Upper lobe of left lung (tissue), 6 donors: ENCODE measurements around the gene NECTIN2. TPM values are rescaled to one million over a fixed set of nuclear protein-coding genes. Genes with fewer than 3 reads are reported as not detected.
"Not testable (repeated sequence)": the region's sequence is repeated elsewhere in the genome, so short reads cannot be mapped to it uniquely, and the experiment has no call there.

Source experiments
- ATAC-seq, 2 donors: fragments of 200-7000 bp; cut with Tn5 transposase; one replicate each; pipeline ENCODE4 v1.9.1; 2022; ENCODE audit warnings: mild to moderate bottlenecking in 2 of 2, moderate library complexity in 2 of 2; ENCODE audit not compliant: low FRiP score in 2 of 2
- DNase-seq, 2 donors: peaks; one replicate each; pipeline ENCODE4 v3.0.0-alpha.2; 2019 to 2020
- H3K27ac ChIP-seq, 4 donors: fragments of 200-600 bp; sonication (generic); one replicate each; pipeline ENCODE4 v1.5.1; 2016 to 2019
- H3K27me3 ChIP-seq, 4 donors: fragments of 200-600 bp; sonication (generic); one replicate each; pipeline ENCODE4 v1.5.1; 2017 to 2019
- H3K36me3 ChIP-seq, 4 donors: fragments of 200-600 bp; sonication (generic); one replicate each; pipeline ENCODE4 v1.5.1; 2016 to 2019
- H3K4me1 ChIP-seq, 4 donors: fragments of 200-600 bp; sonication (generic); one replicate each; pipeline ENCODE4 v1.5.1; 2018 to 2019
- H3K4me3 ChIP-seq, 4 donors: fragments of 200-600 bp; sonication (generic); one replicate each; pipeline ENCODE4 v1.5.1; 2017 to 2019; ENCODE audit warnings: mild to moderate bottlenecking in 2 of 4, moderate library complexity in 1 of 4
- H3K9me3 ChIP-seq, 4 donors: fragments of 200-600 bp; sonication (generic); one replicate each; pipeline ENCODE4 v1.5.1; 2018 to 2019
- EP300 ChIP-seq, 4 donors: sonication (generic); formaldehyde crosslinking; IDR thresholded peaks; one replicate each; pipeline ENCODE4 v1.5.1; 2017; ENCODE audit warnings: antibody characterized with exemption in 4 of 4, control low read depth in 2 of 4
- POLR2A ChIP-seq, 4 donors: fragments of 450-650 bp; IDR thresholded peaks; one replicate each; pipeline ENCODE4 v1.5.1; 2016 to 2017; ENCODE audit warnings: antibody characterized with exemption in 4 of 4, mild to moderate bottlenecking in 2 of 4
- POLR2AphosphoS5 ChIP-seq, 2 donors: sonication (generic); formaldehyde crosslinking; IDR thresholded peaks; one replicate each; pipeline ENCODE4 v1.5.1; 2017; ENCODE audit warnings: antibody characterized with exemption in 2 of 2
- WGBS, 2 donors: methylation state at CpG; one replicate each; pipeline ENCODE4 v1.1.5; 2017 to 2018; 5-methylcytosine and 5-hydroxymethylcytosine counted together
- total RNA-seq, 6 donors: library from RNA; depleted of rRNA in 4 of 6; stranded (reverse); fragments of >200 nt in 4 of 6; gene quantifications; one replicate each; pipeline versions ENCODE4 v1.1.0 to v1.2.1, GENCODE V29; 2016 to 2021
- TF ChIP-seq, protein P1 (sequence below), 6 experiments: fragments of 450-650 bp in 4 of 6; fragments of 200-600 bp in 2 of 6; sonication (generic) in 2 of 6; IDR thresholded peaks; one replicate each; pipeline ENCODE4 v1.5.1; 2016 to 2019; ENCODE audit warnings: antibody characterized with exemption in 6 of 6
- donor health status: DM: no; HTN: no; CAD: no; lungs with moderate emphysema.
- donor health status: DM: no; HTN: yes; CAD: no; lungs with severe emphysema.

The NECTIN2 gene
- total RNA-seq, 6 donors from 2014 or later = 52.2 to 152 (median 109) TPM

DNA sequence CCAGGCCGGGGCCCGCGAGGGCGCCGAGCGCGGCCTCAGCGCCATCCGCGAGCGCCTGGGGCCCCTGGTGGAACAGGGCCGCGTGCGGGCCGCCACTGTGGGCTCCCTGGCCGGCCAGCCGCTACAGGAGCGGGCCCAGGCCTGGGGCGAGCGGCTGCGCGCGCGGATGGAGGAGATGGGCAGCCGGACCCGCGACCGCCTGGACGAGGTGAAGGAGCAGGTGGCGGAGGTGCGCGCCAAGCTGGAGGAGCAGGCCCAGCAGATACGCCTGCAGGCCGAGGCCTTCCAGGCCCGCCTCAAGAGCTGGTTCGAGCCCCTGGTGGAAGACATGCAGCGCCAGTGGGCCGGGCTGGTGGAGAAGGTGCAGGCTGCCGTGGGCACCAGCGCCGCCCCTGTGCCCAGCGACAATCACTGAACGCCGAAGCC lies 62.8 kb downstream of the NECTIN2 start:
- Histone ChIP-seq H3K27me3 (peaks cover 0 to 15% (median 3%) of the 10 kb centered on the region in 4 donors), H3K4me1 (peaks cover 8 to 34% (median 18%) of the 10 kb centered on the region in 4 donors), H3K4me3 (no peak overlapping the region), H3K9me3 (no peaks in the 10 kb centered on the region), H3K36me3 (no peaks in the 10 kb centered on the region), H3K27ac (no peak overlapping the region)
- ATAC-seq (no peak), DNase-seq (peak in 1 of 2 donors; percentile 83)
- WGBS, 2 donors = 90 to 95% methylated on average over 2 to 42 of the region's 44 CpGs
- TF ChIP-seq POLR2AphosphoS5 (IDR thresholded peaks at IDR 0.05) (no peak), EP300 (IDR thresholded peaks at IDR 0.05) (no peak), POLR2A (IDR thresholded peaks at IDR 0.05) (peak in 1 of 4 donors; percentile 21)
- TF ChIP-seq, protein P1, sequence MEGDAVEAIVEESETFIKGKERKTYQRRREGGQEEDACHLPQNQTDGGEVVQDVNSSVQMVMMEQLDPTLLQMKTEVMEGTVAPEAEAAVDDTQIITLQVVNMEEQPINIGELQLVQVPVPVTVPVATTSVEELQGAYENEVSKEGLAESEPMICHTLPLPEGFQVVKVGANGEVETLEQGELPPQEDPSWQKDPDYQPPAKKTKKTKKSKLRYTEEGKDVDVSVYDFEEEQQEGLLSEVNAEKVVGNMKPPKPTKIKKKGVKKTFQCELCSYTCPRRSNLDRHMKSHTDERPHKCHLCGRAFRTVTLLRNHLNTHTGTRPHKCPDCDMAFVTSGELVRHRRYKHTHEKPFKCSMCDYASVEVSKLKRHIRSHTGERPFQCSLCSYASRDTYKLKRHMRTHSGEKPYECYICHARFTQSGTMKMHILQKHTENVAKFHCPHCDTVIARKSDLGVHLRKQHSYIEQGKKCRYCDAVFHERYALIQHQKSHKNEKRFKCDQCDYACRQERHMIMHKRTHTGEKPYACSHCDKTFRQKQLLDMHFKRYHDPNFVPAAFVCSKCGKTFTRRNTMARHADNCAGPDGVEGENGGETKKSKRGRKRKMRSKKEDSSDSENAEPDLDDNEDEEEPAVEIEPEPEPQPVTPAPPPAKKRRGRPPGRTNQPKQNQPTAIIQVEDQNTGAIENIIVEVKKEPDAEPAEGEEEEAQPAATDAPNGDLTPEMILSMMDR (IDR thresholded peaks at IDR 0.05) = no peak

DNA sequence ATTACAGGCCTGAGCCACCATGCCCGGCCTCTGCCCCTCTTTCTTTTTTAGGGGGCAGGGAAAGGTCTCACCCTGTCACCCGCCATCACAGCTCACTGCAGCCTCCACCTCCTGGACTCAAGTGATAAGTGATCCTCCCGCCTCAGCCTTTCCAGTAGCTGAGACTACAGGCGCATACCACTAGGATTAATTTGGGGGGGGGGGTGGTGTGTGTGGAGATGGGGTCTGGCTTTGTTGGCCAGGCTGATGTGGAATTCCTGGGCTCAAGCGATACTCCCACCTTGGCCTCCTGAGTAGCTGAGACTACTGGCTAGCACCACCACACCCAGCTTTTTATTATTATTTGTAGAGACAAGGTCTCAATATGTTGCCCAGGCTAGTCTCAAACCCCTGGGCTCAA lies 63.7 kb downstream of the NECTIN2 start:
- Histone ChIP-seq H3K27me3 (peaks cover 0 to 12% (median 3%) of the 10 kb centered on the region in 4 donors), H3K4me3 (peak overlapping the region in 1 of 4 donors; percentile 3), H3K36me3 (no peaks in the 10 kb centered on the region), H3K9me3 (no peaks in the 10 kb centered on the region), H3K27ac (peak overlapping the region in 1 of 4 donors; percentile 5), H3K4me1 (peaks cover 8 to 41% (median 24%) of the 10 kb centered on the region in 4 donors)
- WGBS, 2 donors = 83 to 84% methylated on average over 3 to 5 of the region's 5 CpGs
- TF ChIP-seq, protein P1 (IDR thresholded peaks at IDR 0.05) = no peak
- no peak for TF ChIP-seq POLR2AphosphoS5 (IDR thresholded peaks at IDR 0.05)
- TF ChIP-seq POLR2A (IDR thresholded peaks at IDR 0.05) = no peak
- TF ChIP-seq EP300 (IDR thresholded peaks at IDR 0.05) = no peak
- DNase-seq (no peak), ATAC-seq (no peak)

DNA sequence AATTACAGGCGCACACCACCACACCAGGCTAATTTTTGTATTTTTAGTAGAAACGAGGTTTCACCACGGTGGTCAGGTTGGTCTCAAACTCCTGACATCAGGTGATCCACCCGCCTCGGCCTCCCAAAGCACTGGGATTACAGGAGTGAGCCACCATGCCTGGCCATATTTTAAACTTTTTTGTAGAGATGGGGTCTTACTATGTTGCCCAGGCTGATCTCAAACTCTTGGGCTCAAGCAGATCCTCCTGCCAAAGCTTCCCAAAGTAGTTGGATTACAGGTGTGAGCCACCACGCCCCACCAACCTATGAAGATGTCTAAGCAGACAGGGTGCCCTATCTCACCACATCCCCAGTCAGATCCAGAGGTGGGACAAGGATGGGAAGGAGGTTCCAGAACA lies 65.8 kb downstream of the NECTIN2 start:
- H3K9me3 ChIP-seq, H3K36me3 ChIP-seq, H3K4me3 ChIP-seq, H3K27me3 ChIP-seq, ATAC-seq, DNase-seq: not testable (repeated sequence)
- Histone ChIP-seq H3K27ac (peak overlapping the region in 1 of 4 donors; percentile 80), H3K4me1 (peaks cover 2 to 20% (median 20%) of the 10 kb centered on the region in 4 donors)
- WGBS, 2 donors = 95 to 98% methylated on average over 6 of the region's 6 CpGs

DNA sequence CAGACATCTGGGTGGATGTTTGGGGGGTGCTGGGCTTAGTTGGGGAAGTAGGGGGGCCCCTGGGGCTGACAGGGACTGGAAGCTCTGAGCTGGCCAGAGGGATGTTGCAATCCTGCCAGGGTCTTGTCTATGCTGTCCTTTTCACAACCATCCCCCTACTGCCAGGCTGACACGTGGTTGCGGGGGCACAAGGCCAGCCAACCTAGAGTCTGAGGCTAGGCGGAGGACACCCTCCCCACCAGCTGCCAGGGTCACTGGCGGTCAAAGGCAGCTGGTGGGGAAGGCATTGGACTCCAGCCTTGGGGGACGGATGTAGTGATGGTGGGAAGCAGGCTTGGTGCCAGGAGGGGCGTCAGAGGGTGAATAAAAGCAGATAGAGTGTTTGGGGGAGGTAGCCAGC lies 66.8 kb downstream of the NECTIN2 start:
- peak in 1 of 2 donors; percentile 68 for DNase-seq
- H3K9me3 ChIP-seq = no peaks in the 10 kb centered on the region
- no peaks in the 10 kb centered on the region for H3K36me3 ChIP-seq
- H3K4me1 ChIP-seq = peaks cover 2 to 20% (median 20%) of the 10 kb centered on the region in 4 donors
- peak overlapping the region in 2 of 4 donors; percentile 23 to 80 for H3K27ac ChIP-seq
- H3K4me3 ChIP-seq = no peak overlapping the region
- TF ChIP-seq POLR2A (IDR thresholded peaks at IDR 0.05) (no peak), POLR2AphosphoS5 (IDR thresholded peaks at IDR 0.05) (no peak), EP300 (IDR thresholded peaks at IDR 0.05) (no peak)
- TF ChIP-seq, protein P1 (IDR thresholded peaks at IDR 0.05) = no peak
- peak in 1 of 2 donors; percentile 1 for ATAC-seq
- WGBS, 2 donors = 42 to 46% methylated on average over 4 to 6 of the region's 6 CpGs
- H3K27me3 ChIP-seq = no peaks in the 10 kb centered on the region

DNA sequence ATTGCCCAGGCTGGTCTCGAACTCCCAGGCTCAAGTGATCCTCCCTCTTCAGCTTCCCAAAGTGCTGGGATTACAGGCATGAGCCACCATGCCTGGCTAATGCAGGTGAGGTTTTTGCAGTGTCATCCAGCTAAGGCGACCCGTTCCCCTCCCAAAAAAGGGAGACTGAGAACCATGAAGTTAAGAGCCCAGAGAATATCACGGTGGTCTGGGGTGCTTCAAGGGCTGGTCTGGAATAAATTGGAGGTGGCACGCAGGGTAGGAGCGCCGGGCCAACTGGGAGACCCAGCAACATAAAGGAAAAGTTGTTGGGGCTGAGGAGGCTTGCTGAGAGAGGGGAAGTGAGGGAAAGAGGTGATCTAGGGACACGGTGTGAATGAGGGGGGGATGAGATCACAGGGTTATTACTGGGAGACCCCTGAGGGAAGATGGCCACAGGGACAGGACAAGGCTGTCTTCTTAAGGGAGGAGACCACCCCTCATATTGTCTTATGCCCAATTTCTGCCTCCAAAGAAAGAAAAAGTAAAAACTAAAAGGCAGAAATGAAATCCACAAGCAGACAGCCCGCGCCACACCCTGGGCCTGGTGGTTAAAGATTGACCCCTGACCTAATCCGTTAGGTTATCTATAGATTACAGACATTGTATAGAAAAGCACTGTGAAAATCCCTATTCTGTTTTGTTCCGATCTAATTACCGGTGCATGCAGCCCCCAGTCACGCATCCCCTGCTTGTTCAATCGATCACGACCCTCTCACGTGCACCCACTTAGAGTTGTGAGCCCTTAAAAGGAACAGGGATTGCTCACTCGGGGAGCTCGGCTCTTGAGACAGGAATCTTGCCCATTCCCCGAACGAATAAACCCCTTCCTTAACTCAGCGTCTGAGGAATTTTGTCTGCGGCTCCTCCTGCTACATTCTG lies 67.7 kb downstream of the NECTIN2 start:
- not testable (repeated sequence) for H3K36me3 ChIP-seq, DNase-seq, H3K9me3 ChIP-seq, ATAC-seq, H3K27me3 ChIP-seq
- 50 to 55% methylated on average over 23 of the region's 23 CpGs for WGBS, 2 donors
- peaks cover 2 to 20% (median 20%) of the 10 kb centered on the region in 4 donors for H3K4me1 ChIP-seq
- H3K27ac ChIP-seq = peak overlapping the region in 3 of 4 donors; percentile 48 to 81 (median 80)
- peak overlapping the region in 3 of 4 donors; percentile 45 to 58 (median 55) for H3K4me3 ChIP-seq
